Measurements from ENCODE around the gene CBARP.

DNA sequence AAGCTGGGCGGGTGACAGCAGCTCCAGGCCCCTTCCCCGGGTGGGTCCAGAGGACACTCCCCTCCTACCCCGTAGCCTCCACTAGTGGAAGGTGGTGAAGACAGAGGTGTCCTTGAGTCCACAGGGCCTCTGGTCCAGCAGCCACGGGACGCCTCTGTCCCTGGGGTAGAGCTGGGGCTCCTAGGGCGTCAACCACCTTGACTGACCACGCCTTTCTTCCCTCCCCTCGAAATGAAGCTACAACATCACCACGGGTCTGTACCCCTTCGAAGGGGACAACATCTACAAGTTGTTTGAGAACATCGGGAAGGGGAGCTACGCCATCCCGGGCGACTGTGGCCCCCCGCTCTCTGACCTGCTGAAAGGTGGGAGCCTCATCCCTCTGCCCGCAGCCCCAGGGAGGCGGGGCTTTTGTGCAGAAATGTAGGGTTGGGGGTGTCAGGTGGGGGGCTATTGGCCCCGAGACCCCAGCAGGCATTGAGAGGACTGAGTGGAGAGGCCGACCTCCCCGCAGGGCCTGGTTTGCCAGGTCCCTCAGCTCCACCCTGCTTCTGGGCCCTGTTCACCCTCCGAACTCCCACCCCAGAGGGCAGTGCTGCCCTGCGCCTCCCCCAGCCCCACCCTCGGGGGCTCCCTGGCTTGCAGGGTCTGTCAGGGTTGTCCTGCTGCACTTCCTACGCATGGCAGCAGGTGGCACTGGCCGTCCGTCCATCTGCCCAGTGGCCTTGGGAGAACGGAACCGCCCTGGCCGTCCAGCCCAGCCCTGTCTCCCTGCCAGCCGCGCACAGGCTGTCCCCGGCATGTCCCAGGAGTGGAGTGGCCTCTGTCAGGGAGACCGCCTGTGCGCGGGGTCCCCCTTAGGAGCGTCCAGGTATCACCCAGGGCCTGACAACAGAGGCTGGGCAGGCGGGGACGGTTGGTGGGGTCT, 16.6 kb downstream of the CBARP start:
- TF ChIP-seq GATA2 (IDR thresholded peaks at IDR 0.05; ENCODE audit: low read depth, low read length) (no peak), GATA3 (IDR thresholded peaks at IDR 0.05; ENCODE audit: low read depth, low read length) (no peak)

Data from SH-SY5Y (cell line).